HTR-8/SVneo (cell line): ENCODE measurements around the gene KMT2B.

Experiments
- DNase-seq: peaks from one replicate; pipeline ENCODE4 v3.0.0; 2011; ENCODE audit warnings: low spot score, mixed read lengths; ENCODE audit not compliant: insufficient read length
- FAIRE-seq: peaks from 2 replicates; lab custom pipeline; 2011; peaks lifted over from hg19 to GRCh38; lab: Jason Lieb, UNC

Gene KMT2B

DNA sequence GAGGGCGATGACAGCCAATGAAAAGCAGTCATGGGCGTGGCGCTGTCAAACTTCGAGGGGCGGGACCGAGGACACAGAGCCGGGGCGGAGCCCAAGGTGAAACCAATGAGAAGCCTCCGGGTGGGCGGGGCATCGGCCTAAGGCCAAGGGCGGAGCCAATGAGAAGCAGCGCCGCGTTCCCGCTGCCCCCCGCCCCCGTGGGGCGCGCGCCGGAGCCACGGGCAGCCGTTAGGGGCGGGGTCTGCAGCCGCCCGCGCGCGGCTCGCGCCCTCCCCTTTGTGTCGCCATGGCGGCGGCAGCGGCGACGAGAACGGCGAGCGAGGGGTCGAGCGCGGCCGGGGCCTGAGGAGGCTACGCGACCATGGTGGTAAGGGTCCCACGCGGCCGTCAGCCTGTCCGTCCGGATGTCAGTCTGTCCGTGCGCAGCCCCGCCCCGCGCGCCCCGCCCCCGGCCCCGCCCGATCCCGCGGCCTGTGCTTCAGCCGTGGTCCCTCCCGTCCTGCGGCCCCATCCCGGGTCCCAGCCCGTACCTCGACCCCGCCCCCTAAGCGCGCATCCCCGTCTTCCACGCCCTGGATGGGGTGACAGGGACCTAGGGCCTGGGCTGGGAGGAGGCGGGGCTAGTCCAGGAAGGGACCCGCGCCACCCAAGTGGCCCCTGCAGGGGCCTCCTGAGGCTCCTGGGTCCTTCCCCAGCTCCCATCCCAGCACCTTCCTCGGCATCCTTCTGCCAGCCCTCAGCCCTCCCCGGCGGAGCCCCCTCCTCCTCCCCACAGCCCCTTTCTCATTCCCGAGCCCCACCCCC, 57.7 kb downstream of the KMT2B start, which contains the start of gene ARHGAP33:
ARHGAP33 (plus strand) TSS at position 267 of the 804 bp plus-strand sequence; CDS start at position 362, 95 bp downstream.
- FAIRE-seq (peak; percentile 83), DNase-seq (peak; percentile 95)

DNA sequence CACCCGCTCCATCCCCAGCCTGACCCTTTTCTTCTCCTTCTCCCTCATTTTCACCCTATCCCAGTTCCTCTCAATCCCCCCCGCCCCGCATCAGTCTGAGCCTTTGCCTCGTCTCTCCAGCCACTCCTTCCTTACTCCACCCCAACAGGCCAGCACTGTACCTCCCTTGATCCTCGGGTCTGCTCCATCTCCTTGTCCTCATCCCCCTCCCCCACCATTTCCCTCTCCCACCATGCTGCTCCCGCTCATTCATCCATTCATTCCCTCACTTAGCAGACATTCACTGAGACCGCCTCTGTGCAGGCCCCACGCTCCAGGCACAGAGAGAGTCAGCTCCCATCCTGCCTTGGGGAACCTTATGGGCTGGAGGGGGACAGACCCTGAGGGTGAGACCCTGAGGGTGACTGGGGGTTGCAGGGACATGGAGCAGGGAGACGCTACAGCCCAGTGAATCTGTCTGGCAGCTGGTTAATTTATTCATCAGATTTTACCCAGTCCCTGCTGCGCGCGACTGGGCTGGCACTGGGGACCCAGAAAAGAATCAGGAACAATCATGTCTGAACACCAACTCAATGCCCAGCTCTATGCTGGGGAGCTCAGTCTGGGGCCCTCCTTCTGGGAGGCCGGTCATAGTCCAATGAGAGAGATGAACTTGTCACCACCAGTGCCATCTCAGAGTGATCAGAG, 58.4 kb downstream of the KMT2B start:
- FAIRE-seq, result no peak
- no peak for DNase-seq

DNA sequence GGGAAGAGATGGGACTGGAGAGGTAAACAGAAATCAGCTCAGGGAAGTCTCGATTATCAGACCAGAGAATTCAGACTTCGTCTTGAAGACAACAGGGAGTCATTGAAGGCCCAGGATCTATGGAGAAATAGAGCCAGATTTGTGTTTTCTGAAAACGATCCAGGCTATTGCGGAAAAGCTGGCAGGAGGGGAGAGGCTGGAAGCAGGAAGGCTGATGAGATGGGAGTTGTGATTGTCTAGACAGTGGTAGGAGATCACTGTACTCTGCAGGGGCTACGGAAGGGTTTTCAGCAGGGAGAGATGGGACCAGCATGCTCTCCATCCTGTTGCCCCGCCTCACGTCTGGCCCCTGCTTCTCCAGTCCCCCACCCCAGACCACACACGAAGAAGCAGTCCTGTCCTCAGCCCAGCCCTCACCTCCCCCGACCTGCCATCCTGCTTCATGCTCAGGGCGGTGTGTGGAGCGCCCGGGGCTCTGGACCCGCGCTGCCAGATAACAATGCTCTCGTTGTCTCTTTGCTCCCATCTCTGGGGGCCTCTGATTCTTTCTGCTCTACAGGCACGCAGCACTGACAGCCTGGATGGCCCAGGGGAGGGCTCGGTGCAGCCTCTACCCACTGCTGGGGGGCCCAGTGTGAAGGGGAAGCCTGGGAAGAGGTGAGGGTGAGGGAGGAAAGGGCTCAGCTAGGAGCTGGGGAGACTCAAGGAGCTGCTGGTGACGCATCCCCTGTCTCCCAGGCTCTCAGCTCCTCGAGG, 59.5 kb downstream of the KMT2B start:
- no peak for FAIRE-seq
- DNase-seq, result no peak

DNA sequence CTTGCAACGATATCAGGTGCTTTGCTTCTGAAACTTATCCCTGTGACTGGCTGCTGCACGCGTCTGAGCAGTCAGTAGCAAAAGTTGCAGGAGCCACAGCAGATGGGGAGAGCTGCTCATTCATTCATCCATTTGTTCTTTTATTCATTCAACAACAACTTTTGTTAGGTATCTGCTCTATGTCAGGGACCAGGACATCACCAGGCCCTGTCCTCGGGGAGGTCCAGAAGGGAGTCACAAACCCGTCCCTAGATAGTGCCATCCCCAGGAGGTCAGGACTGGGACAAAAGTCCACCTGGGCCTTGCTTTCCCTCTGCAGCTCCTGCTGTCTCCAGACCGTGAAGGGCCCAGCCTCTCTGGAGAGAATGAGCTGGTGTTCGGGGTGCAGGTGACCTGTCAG, 60.2 kb downstream of the KMT2B start:
- FAIRE-seq (no peak), DNase-seq (no peak)

- DNase-seq (no peak), FAIRE-seq (no peak)
Measured at GRCh38 chr19:35779033-35779432, 61.2 kb downstream of the KMT2B start.

GRCh38 chr19:35780058-35780457, 62.3 kb downstream of the KMT2B start:
- FAIRE-seq, result no peak
- DNase-seq, result no peak

GRCh38 chr19:35780717-35781116, 62.9 kb downstream of the KMT2B start:
- no peak for DNase-seq

GRCh38 chr19:35781650-35782049, 63.8 kb downstream of the KMT2B start:
- no peak for DNase-seq
- FAIRE-seq, result no peak

More at GRCh38 chr19:35780717-35781116, 62.9 kb downstream of the KMT2B start:
- FAIRE-seq, result no peak

DNA sequence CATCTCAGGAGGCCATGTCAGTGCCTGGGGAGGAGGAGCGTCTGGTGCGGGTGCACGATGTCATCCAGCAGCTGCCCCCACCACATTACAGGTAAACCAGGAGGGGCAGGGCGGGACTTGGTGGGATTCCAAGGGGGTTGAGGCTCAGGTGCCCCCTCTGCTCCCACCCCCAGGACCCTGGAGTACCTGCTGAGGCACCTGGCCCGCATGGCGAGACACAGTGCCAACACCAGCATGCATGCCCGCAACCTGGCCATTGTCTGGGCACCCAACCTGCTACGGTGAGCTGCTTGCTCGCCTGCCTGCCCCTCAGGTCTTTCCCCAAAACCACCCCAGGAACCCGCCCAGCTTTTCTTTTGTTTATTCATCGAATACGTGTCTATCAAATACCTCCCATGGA, 64.8 kb downstream of the KMT2B start:
- FAIRE-seq (no peak), DNase-seq (no peak)

- DNase-seq (no peak), FAIRE-seq (no peak)
Measured at GRCh38 chr19:35783469-35784434, 65.9 kb downstream of the KMT2B start.

DNA sequence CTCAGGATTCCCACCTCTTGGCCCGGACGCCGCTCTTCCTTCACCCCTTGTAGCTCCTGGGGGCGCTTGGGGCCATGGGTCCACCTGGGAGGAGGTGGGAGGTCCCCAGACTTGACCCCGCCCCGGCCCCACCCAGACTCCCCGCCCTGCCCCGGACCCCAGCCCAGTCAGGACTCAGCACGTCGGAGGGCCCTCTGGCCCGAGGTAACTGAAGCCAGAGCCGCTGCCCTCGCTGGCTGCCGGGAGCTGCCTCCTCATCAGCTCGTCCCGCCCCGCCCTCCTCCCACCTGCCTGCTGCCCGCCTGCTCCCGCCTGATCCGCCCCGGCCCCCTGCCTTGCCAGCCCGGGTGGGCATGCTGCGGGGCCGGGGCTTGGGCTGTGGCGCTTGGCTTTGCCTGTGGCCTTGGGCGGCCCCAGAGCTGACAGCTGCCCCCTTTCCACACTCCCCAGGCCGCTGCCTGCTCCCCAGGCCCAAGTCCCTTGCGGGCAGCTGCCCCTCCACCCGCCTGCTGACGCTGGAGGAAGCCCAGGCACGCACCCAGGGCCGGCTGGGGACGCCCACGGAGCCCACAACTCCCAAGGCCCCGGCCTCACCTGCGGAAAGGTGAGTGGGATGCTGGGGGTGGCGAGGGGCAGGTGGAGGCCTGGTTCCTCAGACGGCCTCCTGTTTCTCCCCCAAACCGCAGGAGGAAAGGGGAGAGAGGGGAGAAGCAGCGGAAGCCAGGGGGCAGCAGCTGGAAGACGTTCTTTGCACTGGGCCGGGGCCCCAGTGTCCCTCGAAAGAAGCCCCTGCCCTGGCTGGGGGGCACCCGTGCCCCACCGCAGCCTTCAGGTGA, 66.9 kb downstream of the KMT2B start:
- no peak for DNase-seq
- FAIRE-seq, result no peak

GRCh38 chr19:35785339-35785627, 67.5 kb downstream of the KMT2B start:
- FAIRE-seq (no peak), DNase-seq (no peak)

GRCh38 chr19:35786299-35787160, 68.7 kb downstream of the KMT2B start:
- FAIRE-seq (no peak), DNase-seq (no peak)

DNA sequence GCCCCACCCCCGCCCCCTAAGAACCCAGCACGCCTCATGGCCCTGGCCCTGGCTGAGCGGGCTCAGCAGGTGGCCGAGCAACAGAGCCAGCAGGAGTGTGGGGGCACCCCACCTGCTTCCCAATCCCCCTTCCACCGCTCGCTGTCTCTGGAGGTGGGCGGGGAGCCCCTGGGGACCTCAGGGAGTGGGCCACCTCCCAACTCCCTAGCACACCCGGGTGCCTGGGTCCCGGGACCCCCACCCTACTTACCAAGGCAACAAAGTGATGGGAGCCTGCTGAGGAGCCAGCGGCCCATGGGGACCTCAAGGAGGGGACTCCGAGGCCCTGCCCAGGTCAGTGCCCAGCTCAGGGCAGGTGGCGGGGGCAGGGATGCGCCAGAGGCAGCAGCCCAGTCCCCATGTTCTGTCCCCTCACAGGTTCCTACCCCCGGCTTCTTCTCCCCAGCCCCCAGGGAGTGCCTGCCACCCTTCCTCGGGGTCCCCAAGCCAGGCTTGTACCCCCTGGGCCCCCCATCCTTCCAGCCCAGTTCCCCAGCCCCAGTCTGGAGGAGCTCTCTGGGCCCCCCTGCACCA, 69.5 kb downstream of the KMT2B start:
- DNase-seq, result no peak

More for the DNA sequence above, 69.5 kb downstream of the KMT2B start:
- no peak for FAIRE-seq
